Measurements from ENCODE around the gene ACY1.

ACY1 gene

GRCh38 chr3:51982838-51983577, at the start of gene ACY1:
Gene ACY1, plus strand, starts transcription at chr3:51983535. Its CDS starts 530 bp downstream, at chr3:51984065.
- DNase-seq: peak; percentile 49

- DNase-seq: no peak
Measured at GRCh38 chr3:51934139-51934850, 49.0 kb upstream of the ACY1 start.

- DNase-seq: no peak
Measured at GRCh38 chr3:51934991-51935885, 48.1 kb upstream of the ACY1 start.

- DNase-seq: no peak
Measured at GRCh38 chr3:51935886-51936755, 47.2 kb upstream of the ACY1 start.

GRCh38 chr3:51937014-51937413, 46.3 kb upstream of the ACY1 start:
- no peak for DNase-seq

GRCh38 chr3:51937611-51938450, 45.5 kb upstream of the ACY1 start:
- DNase-seq: no peak

GRCh38 chr3:51938780-51939425, 44.4 kb upstream of the ACY1 start:
- DNase-seq: no peak

- no peak for DNase-seq
Measured at GRCh38 chr3:51940648-51941462, 42.5 kb upstream of the ACY1 start.

- no peak for DNase-seq
Measured at GRCh38 chr3:51941463-51941797, 41.9 kb upstream of the ACY1 start.

- peak; percentile 99 for DNase-seq
Measured at GRCh38 chr3:51941798-51942602, 41.3 kb upstream of the ACY1 start, which contains the start of the genes PARP3 and RRP9. Gene PARP3, plus strand, starts transcription at chr3:51942363. Its CDS starts 993 bp downstream, at chr3:51943356. Gene RRP9, minus strand, starts transcription at chr3:51941904. Its CDS starts 37 bp downstream, at chr3:51941867.

GRCh38 chr3:51942603-51943450, 40.5 kb upstream of the ACY1 start:
- DNase-seq: peak; percentile 33

GRCh38 chr3:51943451-51944391, 39.6 kb upstream of the ACY1 start:
- DNase-seq: no peak

- no peak for DNase-seq
Measured at GRCh38 chr3:51944451-51945021, 38.8 kb upstream of the ACY1 start.

- no peak for DNase-seq
Measured at GRCh38 chr3:51945031-51945840, 38.1 kb upstream of the ACY1 start.

- DNase-seq: no peak
Measured at GRCh38 chr3:51945926-51946705, 37.2 kb upstream of the ACY1 start.

Data from activated effector memory CD4-positive, alpha-beta T cell treated with Interleukin-2 at 50 U/mL for 16 hours (primary cell).